Skin epidermis (tissue), 12 donors: Measurements from ENCODE around the gene PRKD1.
"Not testable (repeated sequence)": the region's sequence is repeated elsewhere in the genome, so short reads cannot be mapped to it uniquely, and the experiment has no call there.

Experiments used
- H3K27ac ChIP-seq, 21 experiments: fragments of 200-600 bp; sonication (generic) in 11 of 21; one replicate each; pipeline ENCODE4 v1.5.0; 2020; ENCODE audit warnings: mild to moderate bottlenecking in 3 of 21, inconsistent platforms in 2 of 21, moderate library complexity in 2 of 21
- H3K4me3 ChIP-seq, 7 experiments: fragments of 200-600 bp; sonication (generic) in 2 of 7; one replicate each; pipeline ENCODE4 v1.5.0; 2020; ENCODE audit warnings: inconsistent platforms in 2 of 7, mild to moderate bottlenecking in 2 of 7, moderate library complexity in 1 of 7

Gene PRKD1

DNA sequence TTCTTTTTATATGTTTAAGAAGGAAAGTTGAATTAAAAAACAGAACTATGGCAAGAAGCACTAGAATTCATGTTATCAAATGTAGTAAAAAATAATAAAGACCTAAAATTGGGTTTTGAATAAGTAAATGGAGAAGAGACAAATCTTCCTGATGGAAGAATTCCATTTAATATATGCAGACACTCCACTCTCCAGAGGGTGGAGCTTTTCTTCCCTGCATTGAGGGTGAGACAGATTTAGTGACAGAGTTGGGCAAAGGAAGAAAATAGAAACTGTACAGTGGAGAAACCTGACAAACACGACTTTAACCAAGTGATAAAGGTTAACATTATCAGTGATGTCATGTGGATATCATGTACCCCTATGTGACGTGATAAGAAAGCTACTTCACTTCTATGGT, 217.6 kb downstream of the PRKD1 start:
- H3K4me3 ChIP-seq: no peak overlapping the region
- no peak overlapping the region for H3K27ac ChIP-seq

DNA sequence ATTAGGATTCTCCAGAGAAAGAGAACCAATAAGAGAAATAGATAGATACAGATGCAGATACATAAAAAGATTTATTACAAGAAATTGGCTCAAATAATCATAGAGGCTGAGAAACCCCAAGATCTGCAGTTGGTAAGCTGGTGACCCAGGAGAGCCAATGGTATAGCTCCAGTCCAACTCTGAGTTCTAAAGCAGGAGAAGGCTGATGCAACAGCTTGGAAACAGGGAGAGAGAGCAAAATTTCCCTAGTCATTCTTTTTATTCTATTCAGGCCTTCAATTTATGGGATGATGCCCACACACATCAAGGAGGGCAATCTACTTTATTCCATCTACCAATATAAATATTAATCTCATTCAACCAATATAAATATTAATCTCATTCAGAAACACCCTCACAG, 218.2 kb downstream of the PRKD1 start:
- H3K27ac ChIP-seq: no peak overlapping the region
- no peak overlapping the region for H3K4me3 ChIP-seq

DNA sequence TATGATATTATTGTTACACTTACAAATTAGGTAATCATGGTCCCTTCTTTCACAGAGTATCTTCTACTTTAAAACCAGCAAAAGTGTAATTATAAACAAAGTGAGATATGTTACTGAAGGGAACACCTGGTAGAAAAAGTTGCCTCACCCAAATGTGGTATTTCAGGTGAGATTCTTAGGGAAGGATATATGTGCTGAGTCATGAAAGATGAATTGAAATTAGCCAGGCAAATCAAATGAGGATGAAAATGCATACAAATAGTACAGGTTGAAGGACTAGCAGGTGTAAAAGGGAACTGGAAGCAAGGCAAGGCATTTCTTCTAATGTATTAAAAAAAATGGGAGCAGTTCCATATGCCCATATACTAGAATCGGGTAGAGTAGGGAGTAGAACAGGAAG, 220.9 kb downstream of the PRKD1 start:
- no peak overlapping the region for H3K27ac ChIP-seq

DNA sequence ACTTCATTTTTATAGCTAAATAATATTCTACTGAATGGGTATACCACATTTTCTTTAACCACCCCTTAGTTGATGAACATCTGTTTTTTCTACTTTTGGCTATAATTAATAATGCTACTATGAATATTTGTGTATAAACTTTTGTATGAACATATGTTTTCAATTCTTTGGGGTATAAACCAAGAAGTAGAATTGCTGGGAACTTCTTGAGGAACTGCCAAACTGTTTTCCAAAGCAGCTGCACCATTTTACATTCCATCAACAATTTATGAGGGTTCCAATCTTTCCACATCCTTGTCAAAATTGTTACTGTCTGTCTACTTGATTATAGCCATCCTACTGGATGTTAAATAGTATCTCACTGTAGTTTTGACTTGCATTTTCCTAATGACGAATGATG, 221.8 kb downstream of the PRKD1 start:
- Histone ChIP-seq H3K4me3 (no peak overlapping the region), H3K27ac (no peak overlapping the region)

More for the DNA sequence above, 220.9 kb downstream of the PRKD1 start:
- H3K4me3 ChIP-seq: no peak overlapping the region

DNA sequence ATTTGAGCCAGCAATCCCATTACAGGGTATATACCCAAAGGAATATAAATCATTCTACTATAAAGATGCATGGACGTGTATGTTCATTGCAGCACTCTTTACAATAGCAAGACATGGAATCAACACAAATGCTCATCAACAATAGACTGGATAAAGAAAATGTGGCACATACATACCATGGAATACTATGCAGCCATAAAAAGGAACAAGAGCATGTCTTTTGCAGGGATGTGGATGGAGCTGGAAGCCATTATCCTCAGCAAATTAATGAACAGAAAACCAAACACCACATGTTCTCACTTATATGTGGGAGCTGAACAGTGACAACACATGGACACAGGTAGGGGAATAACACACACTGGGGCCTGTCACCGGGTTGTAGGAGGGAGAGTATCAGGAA, 238.1 kb downstream of the PRKD1 start:
- not testable (repeated sequence) for H3K27ac ChIP-seq, H3K4me3 ChIP-seq

DNA sequence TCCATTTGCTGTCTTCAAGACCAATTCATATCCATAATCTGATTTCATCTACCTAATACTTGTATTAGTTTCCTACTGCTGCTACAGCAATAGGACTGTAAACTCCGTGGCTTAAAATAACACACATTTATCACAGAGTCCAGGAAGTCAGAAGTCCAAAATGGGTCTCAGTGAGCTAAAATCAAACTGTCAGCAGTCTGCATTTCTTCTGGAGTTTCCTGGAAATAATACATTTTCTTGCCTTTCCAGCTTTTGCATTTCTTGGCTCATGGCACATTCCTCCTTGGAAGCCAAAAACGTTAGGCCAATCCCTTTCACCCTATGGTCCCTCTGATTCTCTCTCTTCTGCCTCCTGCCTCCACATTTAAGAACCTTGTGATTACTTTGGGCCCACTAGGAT, 239.8 kb downstream of the PRKD1 start:
- no peak overlapping the region for H3K4me3 ChIP-seq

DNA sequence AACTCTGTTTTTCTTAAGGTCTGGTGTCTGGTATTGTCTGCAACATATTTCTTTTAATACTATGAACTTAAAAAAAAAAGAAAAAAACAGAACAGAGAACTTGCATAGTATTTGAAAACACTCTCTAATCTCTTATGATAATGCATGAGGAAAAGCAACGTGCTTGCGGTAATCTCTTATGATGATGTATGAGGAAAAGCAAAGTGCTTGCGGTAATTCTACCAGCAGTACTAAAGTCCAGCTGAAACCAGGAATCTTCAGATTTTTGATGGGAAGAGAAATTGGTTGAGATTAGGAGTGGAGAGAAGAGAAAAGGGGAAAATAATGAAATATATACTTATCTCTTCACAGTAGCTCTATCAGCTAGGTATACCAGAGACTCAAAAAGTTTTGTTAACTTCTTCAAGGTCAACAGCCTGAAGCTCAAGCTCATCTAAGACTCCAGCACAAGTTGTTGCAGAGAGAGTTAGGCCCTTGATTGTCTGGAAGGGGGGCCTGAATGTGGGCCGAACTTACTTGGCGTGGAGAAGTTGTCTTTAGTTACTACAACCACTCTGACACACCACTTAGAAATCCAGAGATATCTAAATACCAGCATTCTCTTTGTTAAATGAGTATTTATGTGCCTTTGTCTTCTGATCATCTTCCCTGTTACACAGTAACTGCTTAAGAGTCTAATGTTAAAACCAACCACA, 240.4 kb downstream of the PRKD1 start:
- Histone ChIP-seq H3K27ac (no peak overlapping the region), H3K4me3 (no peak overlapping the region)

More for the DNA sequence above, 239.8 kb downstream of the PRKD1 start:
- no peak overlapping the region for H3K27ac ChIP-seq

DNA sequence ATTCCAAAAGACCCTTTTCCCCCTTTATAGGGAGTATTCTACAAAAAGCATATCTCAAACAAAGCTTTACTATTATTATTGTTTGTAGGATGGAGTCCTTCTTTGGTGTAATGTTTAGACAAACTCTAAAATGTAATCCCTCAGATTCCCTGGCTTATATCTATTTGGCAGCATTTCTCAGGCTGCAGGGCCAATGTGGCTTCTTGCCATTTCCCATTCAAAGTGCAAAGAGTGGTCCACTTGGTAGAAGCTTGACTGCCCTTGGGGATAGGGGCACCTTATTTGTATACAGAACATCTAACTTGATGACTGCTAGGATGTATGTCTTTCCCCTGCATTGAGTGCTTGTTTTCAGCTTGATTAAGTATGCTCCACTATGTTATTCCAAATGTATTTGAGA, 242.7 kb downstream of the PRKD1 start:
- no peak overlapping the region for H3K27ac ChIP-seq
- no peak overlapping the region for H3K4me3 ChIP-seq

DNA sequence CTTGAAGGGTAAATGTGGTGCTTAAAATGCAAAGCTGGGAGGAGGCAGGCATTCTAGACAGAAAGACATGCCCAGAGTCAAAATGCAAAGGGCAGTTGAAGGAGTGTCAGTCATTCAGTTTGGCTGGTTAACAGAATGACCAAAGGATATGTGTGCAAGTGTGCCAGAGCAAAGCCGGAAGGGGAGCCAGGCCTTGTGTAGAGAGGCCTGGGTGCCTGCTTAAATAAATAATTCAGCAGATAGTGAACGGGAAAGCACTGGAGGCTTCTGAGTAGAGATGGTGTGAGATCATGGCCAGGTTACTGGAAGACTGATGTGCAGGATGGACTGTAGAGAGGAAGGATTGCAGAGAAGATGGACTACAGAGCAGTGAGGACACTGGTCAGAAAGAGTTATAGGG, 244.9 kb downstream of the PRKD1 start:
- Histone ChIP-seq H3K27ac (no peak overlapping the region), H3K4me3 (no peak overlapping the region)

DNA sequence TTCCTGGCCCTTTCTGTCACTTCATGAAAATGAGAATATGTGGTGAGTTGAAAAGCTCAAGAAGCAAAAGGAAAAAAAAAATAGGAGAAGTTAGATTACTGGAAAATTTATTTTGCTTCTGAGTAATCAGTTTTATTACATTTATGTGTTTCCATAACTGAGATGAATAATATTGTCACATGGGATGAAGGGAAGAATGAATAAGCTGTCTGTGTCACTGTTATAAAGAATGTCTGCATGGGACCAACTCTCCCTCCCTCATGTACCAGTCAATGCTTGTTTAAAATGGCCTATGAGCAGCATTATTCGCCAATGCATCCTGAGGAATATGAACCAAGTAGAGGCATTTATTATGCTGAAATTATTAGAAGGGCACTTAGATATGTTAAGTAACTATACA, 246.3 kb downstream of the PRKD1 start:
- Histone ChIP-seq H3K27ac (no peak overlapping the region), H3K4me3 (no peak overlapping the region)

DNA sequence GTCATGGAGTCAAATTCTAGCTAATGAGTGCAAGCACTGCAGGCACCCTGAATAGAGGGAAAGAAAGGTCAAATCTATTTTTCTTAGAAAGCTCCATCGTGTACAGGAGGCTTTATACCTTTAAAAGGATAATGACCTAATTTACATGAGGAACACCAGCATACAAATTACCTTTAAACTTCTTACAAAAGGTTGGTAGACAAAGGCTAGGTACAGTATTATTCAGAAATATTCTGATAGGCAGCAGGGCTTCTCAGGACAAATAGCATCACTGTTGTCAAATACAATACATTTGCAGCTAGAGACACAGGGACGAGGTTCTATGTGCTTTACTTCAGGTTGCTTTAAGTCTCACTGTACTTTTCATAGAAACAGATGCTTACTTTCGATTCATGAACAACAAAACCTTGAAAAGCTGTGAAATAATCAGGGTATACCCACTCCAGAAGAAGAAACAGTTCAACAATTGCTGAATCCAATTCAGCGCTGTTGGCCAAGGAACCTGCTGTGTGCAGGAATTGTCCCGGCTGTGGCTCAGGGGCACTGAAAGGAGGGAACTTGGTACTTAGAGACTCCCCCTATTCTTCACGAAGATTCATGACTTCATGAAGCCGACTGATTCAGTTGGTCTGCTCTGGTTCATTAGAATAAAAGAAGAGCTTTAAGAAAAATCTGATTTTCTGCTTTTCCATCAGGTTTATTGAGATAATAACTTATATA, 252.9 kb downstream of the PRKD1 start:
- no peak overlapping the region for H3K27ac ChIP-seq
- H3K4me3 ChIP-seq: no peak overlapping the region

DNA sequence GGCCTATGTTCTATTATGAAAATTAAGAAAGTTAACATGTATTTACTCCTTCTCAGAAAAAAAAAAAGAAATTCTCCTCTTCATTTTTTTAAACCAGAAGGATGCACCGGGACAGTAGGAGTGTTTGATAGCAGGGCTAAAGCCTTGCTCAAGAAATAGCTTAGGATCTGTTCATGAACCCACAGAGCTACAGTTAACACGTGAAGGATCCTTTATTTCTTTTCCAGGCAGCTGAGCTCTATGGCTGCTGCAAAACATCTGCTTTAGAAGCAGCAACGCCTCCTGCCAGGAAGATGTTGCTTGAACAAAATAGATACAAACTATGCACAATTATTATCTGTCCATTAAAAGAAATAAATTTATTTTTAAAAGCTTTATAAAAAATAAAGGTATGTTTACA, 254.8 kb downstream of the PRKD1 start:
- Histone ChIP-seq H3K27ac (no peak overlapping the region), H3K4me3 (no peak overlapping the region)

DNA sequence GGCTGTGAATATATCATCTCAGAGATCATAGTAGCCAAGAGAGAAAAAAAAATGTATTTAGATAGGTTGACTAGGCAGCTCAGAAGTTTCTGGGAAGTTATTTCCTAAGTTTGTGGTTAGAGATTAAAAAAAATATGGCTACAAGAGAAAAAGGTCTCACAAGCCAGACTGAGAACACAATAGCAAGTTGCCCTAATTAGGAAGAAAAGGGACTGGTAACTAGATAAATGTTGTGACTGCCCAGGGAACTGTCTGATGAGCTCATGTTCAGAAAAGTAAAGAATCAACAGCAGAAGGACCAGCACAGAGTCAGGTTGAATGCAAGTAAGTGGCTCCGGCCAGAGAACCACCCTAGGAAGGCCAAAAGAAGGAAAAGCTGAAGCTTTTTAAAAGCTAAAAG, 256.6 kb downstream of the PRKD1 start:
- Histone ChIP-seq H3K27ac (peak overlapping the region in 2 of 21 experiments; percentile 12 to 16), H3K4me3 (no peak overlapping the region)

DNA sequence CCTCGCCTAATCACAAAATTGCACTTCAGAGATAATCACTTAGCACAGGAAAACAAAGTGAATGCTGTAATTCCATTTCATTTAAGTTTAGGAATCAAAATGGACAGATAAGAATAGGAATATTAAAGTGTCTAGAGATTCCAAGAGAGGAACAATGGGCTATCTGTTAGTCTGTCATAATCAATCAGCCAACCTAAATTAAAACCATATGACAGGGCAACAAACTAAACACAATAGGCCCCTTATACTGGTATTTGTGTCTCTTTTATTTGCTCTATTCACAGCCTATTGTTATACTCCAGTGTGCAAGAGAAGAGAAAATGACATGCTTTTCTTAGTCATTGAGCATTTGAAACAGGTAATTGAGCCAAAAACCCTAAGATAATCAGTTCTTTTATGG, 259.4 kb downstream of the PRKD1 start:
- H3K27ac ChIP-seq: no peak overlapping the region
- H3K4me3 ChIP-seq: no peak overlapping the region

DNA sequence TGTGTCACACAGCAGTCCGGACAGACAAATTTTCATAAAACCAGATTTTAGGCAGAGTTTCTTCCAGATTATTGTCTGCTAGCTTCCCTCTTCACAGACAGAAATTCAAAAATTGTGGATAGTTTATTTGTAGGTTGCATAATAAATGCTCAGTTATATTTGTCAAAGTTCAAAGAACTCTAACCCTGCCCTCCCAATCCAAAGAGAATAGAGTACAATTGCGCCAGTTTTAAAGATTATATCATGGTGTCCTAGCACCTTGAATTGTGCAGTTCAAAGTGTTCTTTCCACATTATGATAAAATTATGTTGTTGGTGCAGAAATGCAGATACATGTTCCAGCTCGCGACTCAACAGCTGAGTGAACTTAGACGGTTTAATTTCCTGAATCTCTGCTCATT, 263.1 kb downstream of the PRKD1 start:
- H3K4me3 ChIP-seq: no peak overlapping the region
- H3K27ac ChIP-seq: no peak overlapping the region

DNA sequence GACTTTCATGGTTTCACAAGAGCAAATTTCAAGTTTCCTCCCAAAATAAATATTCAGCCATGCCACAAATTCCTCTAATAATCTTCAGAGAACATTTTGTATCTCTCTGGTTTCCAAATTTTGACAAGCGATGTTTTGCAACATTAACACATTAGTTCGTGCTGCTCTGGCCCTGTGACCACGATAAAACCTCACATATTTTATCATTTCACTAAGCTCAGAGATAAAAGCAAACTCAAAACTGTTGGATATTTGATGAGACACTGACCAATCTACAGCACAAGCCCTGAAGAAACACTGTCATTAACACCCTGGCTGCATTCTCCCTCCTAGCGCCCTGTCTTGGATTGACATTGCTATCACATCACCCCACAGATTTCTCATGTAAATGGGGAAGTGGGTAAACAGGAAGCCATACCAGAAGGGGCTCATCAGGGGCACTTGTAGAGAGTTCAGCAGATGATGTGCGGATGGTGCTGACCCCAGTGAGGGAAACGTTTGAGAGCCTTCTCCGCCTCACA, 264.3 kb downstream of the PRKD1 start:
- Histone ChIP-seq H3K27ac (no peak overlapping the region), H3K4me3 (no peak overlapping the region)

DNA sequence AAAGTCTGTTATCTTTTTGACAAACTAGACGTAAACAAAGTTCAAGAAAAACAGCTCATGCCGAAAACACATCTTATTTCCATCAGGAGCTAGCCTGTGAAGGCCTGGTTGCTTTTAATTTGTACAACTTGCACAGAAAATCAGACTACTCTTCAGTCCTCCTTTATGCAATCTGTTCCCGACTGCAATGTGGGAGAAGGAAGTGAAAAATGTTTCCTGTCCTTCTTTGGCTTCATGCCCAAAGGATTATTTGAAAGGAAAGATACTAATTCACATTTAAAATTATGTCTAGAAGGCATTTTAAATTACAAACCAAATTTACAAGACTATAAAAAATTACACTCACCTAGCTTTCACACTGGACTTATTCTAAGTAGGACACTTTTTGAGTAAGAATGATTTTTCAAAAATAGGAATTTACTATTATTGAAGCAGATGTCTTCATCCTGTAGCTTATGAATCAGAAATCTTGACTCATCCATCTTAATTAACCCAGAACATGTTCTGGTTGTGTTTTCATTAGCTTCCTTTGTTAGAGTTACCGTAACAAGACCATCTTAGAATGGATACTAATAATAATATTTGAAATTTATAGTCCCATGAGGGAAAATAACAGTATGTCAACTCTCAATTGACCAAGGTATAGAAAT, 272.6 kb downstream of the PRKD1 start:
- Histone ChIP-seq H3K27ac (peak overlapping the region in 1 of 21 experiments; percentile 22), H3K4me3 (no peak overlapping the region)

DNA sequence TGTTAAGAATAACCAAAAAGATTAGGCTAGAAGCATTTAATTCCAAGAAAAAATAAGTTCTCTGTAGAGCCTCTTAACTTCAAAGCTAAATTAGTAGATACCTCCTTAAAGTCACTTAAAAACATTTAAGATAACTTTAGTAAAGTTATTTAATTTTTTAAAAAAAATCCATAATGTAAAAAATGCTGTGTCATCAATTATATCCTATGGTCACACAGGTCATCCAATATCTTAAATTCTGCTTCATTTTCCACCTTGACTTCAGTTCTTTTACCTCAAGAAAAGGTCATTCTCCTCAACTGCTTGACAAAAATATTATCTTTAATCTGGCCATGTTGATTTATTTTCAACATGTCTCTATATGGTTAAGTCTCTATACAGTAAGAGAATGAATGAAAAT, 274.3 kb downstream of the PRKD1 start:
- H3K27ac ChIP-seq: no peak overlapping the region

DNA sequence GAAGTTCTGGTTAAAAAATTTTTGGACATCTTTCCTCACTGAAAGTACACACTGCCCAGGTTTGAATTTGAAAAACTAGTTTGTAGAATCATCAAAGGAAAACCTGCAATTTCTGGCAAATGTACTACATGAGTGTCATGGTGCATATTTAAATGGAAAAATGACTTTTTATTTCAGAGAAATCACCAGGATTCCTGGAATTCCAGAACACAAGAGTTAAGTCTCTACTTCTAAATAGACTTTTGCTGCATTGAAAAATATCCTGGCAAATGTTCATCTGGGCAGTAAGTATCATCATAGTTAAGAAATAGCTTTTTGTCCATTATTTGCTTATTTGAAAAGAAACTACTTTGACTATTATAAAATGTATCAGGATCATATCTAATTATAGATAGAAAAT, 275.1 kb downstream of the PRKD1 start:
- Histone ChIP-seq H3K4me3 (no peak overlapping the region), H3K27ac (no peak overlapping the region)

More for the DNA sequence above, 274.3 kb downstream of the PRKD1 start:
- H3K4me3 ChIP-seq: no peak overlapping the region

DNA sequence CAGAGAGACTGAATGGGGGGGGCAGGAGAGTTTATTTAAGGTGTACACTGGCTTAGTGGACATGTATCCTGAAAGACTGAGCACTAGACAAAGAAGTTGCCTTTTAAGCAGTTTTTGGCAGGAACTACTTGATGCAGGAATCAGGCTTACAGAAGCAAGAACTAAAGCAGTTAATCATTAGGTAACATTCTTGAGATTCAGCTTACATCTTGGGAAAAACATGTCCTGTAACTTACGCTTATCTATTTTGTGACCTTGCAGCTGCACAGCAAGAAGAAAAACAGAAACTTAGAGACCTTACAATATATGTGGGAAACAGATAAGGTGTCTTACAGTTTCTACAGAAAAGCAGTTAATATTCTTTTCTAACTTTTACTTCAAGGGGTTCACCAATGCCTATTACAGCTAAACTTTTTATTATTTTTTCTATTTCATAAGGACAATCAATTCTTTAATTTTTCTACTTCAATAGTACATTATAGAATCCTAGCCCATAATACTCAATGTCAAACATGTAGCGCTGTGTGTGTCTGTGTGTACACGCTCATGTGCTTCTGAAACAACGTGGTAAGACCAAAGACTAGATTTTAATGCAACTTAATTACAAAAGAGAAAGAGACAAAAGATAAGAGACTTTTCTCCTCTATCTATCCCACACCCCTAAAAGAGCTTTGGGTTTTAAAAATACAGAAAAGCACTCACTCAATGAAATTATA, 276.9 kb downstream of the PRKD1 start:
- Histone ChIP-seq H3K4me3 (no peak overlapping the region), H3K27ac (no peak overlapping the region)
